HFFc6 (cell line): Measurements from ENCODE around the gene COL4A2. TPM values are rescaled to one million over a fixed set of nuclear protein-coding genes. Genes with fewer than 3 reads are reported as not detected.

Experiments
- DNase-seq: peaks from one replicate; pipeline ENCODE4 v3.0.0-alpha.2; 2018
- H3K27ac Mint-ChIP-seq: 2 replicates; pipeline ENCODE4 v1.8.0; 2020; ENCODE audit warnings: mild to moderate bottlenecking, mixed read lengths
- H3K27me3 Mint-ChIP-seq: 2 replicates; pipeline ENCODE4 v1.8.0; 2021; ENCODE audit warnings: mild to moderate bottlenecking, moderate library complexity, mixed read lengths; ENCODE audit not compliant: insufficient read depth
- H3K36me3 Mint-ChIP-seq: 2 replicates; pipeline ENCODE4 v1.8.0; 2021; ENCODE audit warnings: low read depth, mixed read lengths
- H3K4me1 Mint-ChIP-seq: 2 replicates; pipeline ENCODE4 v1.8.0; 2020; ENCODE audit warnings: low read depth, mixed read lengths
- H3K4me3 Mint-ChIP-seq: 2 replicates; pipeline ENCODE4 v1.8.0; 2020; ENCODE audit warnings: mild to moderate bottlenecking, moderate library complexity, mixed read lengths
- H3K9me3 Mint-ChIP-seq: 2 replicates; pipeline ENCODE4 v1.8.0; 2020; ENCODE audit warnings: mild to moderate bottlenecking, mixed read lengths
- total RNA-seq, 6 experiments: library from RNA; stranded (reverse); fragmentation: NEBNext Ultra II Directional; extraction: Animal tissue kit (Norgen Biotek cat#: 25700); gene quantifications; 2 replicates in 1 of 6; 3 replicates in 5 of 6; pipeline ENCODE4 v1.2.3, GENCODE V29; 2021
- TF ChIP-seq, protein P1 (sequence below): fragments of 200-600 bp; sonication (generic); IDR thresholded peaks from 2 replicates; pipeline ENCODE4 v1.5.0; 2021; ENCODE audit warnings: antibody characterized with exemption, mild to moderate bottlenecking

The COL4A2 gene
- total RNA-seq, 6 experiments from 2014 or later, result 202 to 327 (median 217) TPM

DNA sequence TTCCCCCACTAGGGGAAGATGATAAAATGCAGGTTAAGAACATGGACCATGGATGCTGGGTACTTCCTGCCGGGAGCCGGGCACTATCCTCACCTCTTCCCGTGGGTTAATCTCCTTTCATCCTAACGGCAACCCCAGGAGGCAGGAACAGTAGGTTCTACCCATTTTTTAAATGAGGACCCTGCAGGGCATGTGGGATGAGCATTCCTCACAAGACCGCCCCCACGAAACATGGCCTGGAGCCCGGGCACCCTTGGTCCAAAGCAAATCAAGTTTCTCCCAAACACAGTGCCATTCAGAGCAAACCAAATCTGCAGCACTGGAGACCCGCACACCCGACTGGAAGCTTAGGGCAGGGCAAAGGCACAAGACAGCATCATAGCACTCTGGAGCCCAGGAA, 35.4 kb downstream of the COL4A2 start:
- H3K9me3 Mint-ChIP-seq, result no peaks in the 10 kb centered on the region
- H3K36me3 Mint-ChIP-seq, result peaks cover 23% of the 10 kb centered on the region
- peaks cover 64% of the 10 kb centered on the region for H3K4me1 Mint-ChIP-seq
- no peak overlapping the region for H3K4me3 Mint-ChIP-seq
- no peaks in the 10 kb centered on the region; the same call in 1 of the 2 replicates for H3K27me3 Mint-ChIP-seq
- no peak overlapping the region for H3K27ac Mint-ChIP-seq
- TF ChIP-seq, protein P1, sequence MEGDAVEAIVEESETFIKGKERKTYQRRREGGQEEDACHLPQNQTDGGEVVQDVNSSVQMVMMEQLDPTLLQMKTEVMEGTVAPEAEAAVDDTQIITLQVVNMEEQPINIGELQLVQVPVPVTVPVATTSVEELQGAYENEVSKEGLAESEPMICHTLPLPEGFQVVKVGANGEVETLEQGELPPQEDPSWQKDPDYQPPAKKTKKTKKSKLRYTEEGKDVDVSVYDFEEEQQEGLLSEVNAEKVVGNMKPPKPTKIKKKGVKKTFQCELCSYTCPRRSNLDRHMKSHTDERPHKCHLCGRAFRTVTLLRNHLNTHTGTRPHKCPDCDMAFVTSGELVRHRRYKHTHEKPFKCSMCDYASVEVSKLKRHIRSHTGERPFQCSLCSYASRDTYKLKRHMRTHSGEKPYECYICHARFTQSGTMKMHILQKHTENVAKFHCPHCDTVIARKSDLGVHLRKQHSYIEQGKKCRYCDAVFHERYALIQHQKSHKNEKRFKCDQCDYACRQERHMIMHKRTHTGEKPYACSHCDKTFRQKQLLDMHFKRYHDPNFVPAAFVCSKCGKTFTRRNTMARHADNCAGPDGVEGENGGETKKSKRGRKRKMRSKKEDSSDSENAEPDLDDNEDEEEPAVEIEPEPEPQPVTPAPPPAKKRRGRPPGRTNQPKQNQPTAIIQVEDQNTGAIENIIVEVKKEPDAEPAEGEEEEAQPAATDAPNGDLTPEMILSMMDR, result no peak
- DNase-seq, result no peak

DNA sequence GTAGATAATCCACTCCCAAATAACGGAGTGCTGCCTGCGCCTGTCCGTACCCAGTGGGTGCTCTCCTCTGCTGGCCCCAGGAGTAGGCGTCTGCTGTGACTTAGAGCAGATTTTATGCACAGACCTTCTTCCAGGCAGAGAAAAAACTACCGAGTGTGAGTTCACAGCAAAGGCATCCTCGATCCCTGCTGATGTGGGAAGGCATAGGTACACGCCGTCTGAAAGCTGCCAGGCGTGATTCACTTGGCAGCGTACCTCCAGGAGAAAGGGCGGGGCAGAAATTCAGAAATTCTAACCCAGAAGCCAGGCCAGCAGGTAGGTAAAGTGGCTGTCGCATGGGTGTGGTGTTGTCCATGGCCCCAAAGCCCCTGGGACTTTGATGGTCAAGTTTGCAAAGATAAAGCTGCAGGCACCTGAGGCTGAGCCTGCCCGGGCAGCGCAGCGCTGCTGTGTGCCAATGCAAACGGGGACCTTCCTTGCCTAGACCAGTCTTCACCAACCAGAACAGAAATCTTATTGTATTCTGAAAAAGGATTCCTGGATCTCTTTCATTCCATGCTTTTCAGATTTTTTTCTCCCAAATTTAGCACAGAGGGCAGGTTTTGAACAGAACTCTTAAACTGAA, 36.3 kb downstream of the COL4A2 start:
- Mint-ChIP-seq H3K36me3 (peaks cover 23% of the 10 kb centered on the region), H3K4me3 (no peak overlapping the region), H3K4me1 (peaks cover 65% of the 10 kb centered on the region), H3K27me3 (no peaks in the 10 kb centered on the region; the same call in 1 of the 2 replicates), H3K27ac (no peak overlapping the region), H3K9me3 (no peaks in the 10 kb centered on the region)
- DNase-seq, result no peak
- TF ChIP-seq, protein P1, result no peak

DNA sequence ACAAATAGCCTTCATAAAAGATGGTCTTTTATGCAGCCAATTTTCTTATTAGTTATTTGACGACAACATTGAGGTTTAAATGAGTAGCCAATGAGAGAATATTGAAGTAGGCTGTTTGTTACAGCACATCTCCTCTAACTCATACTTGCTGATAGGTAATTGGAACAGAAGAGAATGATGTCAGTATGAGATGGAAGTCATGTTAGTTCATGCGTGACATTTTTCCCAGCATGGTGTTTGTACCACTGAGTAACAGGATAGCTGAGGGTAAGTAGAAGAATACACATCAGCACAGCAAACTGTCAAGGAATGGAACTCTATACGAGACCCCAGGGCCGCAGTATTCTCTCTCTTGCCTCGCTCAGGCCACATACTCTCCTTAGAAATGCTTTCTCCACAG, 37.2 kb downstream of the COL4A2 start:
- peaks cover 65% of the 10 kb centered on the region for H3K4me1 Mint-ChIP-seq
- H3K27me3 Mint-ChIP-seq, result no peaks in the 10 kb centered on the region; the same call in 1 of the 2 replicates
- TF ChIP-seq, protein P1, result no peak
- H3K36me3 Mint-ChIP-seq, result peaks cover 17% of the 10 kb centered on the region
- no peaks in the 10 kb centered on the region for H3K9me3 Mint-ChIP-seq
- H3K27ac Mint-ChIP-seq, result no peak overlapping the region
- no peak for DNase-seq
- H3K4me3 Mint-ChIP-seq, result no peak overlapping the region

DNA sequence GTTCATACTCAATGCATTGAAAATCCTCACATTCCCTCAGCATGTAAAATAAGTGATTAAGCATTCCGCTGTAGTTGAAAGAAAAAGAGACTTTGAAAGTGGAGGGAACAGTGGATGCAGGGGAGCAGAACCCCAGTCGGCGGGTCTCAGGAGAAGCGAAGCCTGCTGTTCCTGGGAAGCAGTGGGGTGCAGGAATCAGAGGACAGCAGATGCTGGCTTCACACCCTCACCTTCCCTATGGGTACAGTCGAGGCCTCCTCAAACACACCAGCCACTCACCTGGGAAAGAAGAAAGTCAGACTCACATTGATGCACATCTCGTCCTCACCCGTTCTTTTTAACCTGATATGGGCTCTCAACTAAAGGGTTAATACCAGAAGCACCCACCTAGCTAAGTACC, 38.2 kb downstream of the COL4A2 start:
- Mint-ChIP-seq H3K9me3 (no peaks in the 10 kb centered on the region), H3K4me1 (peaks cover 62% of the 10 kb centered on the region), H3K27me3 (no peaks in the 10 kb centered on the region; the same call in 1 of the 2 replicates), H3K36me3 (peaks cover 13% of the 10 kb centered on the region), H3K4me3 (no peak overlapping the region), H3K27ac (no peak overlapping the region)
- TF ChIP-seq, protein P1, result no peak
- no peak for DNase-seq

DNA sequence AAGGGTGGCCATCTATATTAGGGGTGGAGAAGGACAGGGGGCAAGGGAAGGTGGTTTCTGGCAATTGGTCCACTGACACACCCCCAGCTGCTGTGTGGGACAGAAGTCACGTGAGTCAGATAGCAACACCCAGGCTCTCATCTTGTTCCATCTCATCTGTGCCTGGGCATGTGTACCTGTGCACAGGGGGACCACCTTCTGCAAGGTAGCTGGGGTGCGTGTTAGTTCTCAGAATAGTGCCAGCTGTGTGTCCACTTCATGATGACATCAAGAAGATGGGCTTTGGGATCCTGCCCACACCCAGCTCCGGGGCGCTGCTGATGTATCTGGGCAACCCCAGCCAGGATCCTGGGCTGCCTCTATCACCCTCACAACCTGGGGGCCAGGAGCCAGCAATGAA, 38.6 kb downstream of the COL4A2 start:
- TF ChIP-seq, protein P1, result no peak
- no peak for DNase-seq
- H3K27ac Mint-ChIP-seq, result no peak overlapping the region
- H3K36me3 Mint-ChIP-seq, result peaks cover 13% of the 10 kb centered on the region
- H3K27me3 Mint-ChIP-seq, result no peaks in the 10 kb centered on the region
- H3K4me3 Mint-ChIP-seq, result no peak overlapping the region
- no peaks in the 10 kb centered on the region for H3K9me3 Mint-ChIP-seq
- H3K4me1 Mint-ChIP-seq, result peaks cover 62% of the 10 kb centered on the region
